ENCODE measurements around the gene FMN2.
A peak's percentile ranks its signal among the peaks of the same experiment; 100 is the strongest.

The FMN2 gene

GRCh38 chr1:240107058-240107684 lies 15.5 kb downstream of the FMN2 start:
- no peaks in the 10 kb centered on the region for H3F3A ChIP-seq (ENCODE audit: control insufficient read depth, insufficient read depth)
- H3K9me2 ChIP-seq (replicated peaks; ENCODE audit: control insufficient read depth, low read length) = no peaks in the 10 kb centered on the region
- peaks cover 6% of the 10 kb centered on the region for H3K4me1 ChIP-seq (ENCODE audit: control insufficient read depth, low read length)
- H3K4me3 ChIP-seq (ENCODE audit: low read length) = no peak overlapping the region
- no peaks in the 10 kb centered on the region for H3K27me3 ChIP-seq (ENCODE audit: control insufficient read depth, low read length)
- no peaks in the 10 kb centered on the region for H4K20me1 ChIP-seq (ENCODE audit: control insufficient read depth, insufficient read depth, low read depth, low read length)
- no peak for TF ChIP-seq EZH2phosphoT487 (IDR thresholded peaks at IDR 0.05; ENCODE audit: borderline replicate concordance, low read length)
- TF ChIP-seq, protein P1, sequence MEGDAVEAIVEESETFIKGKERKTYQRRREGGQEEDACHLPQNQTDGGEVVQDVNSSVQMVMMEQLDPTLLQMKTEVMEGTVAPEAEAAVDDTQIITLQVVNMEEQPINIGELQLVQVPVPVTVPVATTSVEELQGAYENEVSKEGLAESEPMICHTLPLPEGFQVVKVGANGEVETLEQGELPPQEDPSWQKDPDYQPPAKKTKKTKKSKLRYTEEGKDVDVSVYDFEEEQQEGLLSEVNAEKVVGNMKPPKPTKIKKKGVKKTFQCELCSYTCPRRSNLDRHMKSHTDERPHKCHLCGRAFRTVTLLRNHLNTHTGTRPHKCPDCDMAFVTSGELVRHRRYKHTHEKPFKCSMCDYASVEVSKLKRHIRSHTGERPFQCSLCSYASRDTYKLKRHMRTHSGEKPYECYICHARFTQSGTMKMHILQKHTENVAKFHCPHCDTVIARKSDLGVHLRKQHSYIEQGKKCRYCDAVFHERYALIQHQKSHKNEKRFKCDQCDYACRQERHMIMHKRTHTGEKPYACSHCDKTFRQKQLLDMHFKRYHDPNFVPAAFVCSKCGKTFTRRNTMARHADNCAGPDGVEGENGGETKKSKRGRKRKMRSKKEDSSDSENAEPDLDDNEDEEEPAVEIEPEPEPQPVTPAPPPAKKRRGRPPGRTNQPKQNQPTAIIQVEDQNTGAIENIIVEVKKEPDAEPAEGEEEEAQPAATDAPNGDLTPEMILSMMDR (IDR thresholded peaks at IDR 0.05; ENCODE audit: low read depth, low read length, poor library complexity, severe bottlenecking) = no peak
- H3K27ac ChIP-seq (ENCODE audit: low read depth, low read length) = no peak overlapping the region
- H3K36me3 ChIP-seq (ENCODE audit: control insufficient read depth, low read length) = no peaks in the 10 kb centered on the region
- H3K9me3 ChIP-seq (ENCODE audit: control insufficient read depth, insufficient read depth, low read length) = no peaks in the 10 kb centered on the region
- H3K79me2 ChIP-seq (ENCODE audit: control insufficient read depth, low read length) = peaks cover 35% of the 10 kb centered on the region
- H3K4me2 ChIP-seq (ENCODE audit: low read length) = peak overlapping the region; percentile 54

DNA sequence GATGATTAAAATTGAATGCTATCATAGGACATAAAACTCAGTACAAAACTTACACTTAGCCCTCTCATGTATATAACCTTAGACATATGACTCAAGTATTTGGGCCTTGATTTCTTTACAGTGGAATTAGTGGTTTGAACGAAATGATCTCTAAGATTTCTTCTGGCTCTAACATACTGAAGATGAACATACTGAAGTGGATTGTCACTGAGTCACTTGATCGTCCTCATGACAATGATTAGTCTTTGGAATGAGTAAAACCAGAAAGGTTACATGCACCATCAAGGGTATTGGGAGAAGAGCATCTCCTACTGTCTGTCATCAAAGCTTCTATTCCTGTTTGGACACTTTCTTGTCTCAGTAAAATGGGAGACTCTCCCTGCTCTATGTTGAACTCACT lies 17.4 kb downstream of the FMN2 start:
- H3K79me2 ChIP-seq (ENCODE audit: control insufficient read depth, low read length) = peaks cover 24% of the 10 kb centered on the region
- H3K9me2 ChIP-seq (replicated peaks; ENCODE audit: control insufficient read depth, low read length) = no peaks in the 10 kb centered on the region
- H3K36me3 ChIP-seq (ENCODE audit: control insufficient read depth, low read length) = no peaks in the 10 kb centered on the region
- peaks cover 6% of the 10 kb centered on the region for H3K4me1 ChIP-seq (ENCODE audit: control insufficient read depth, low read length)
- H4K20me1 ChIP-seq (ENCODE audit: control insufficient read depth, insufficient read depth, low read depth, low read length) = no peaks in the 10 kb centered on the region
- no peaks in the 10 kb centered on the region for H3F3A ChIP-seq (ENCODE audit: control insufficient read depth, insufficient read depth)
- H3K27me3 ChIP-seq (ENCODE audit: control insufficient read depth, low read length) = no peaks in the 10 kb centered on the region
- H3K4me3 ChIP-seq (ENCODE audit: low read length) = no peak overlapping the region
- H3K9me3 ChIP-seq (ENCODE audit: control insufficient read depth, insufficient read depth, low read length) = no peaks in the 10 kb centered on the region
- TF ChIP-seq, protein P1 (IDR thresholded peaks at IDR 0.05; ENCODE audit: low read depth, low read length, poor library complexity, severe bottlenecking) = no peak
- no peak for TF ChIP-seq EZH2phosphoT487 (IDR thresholded peaks at IDR 0.05; ENCODE audit: borderline replicate concordance, low read length)
- no peak overlapping the region for H3K4me2 ChIP-seq (ENCODE audit: low read length)
- no peak overlapping the region for H3K27ac ChIP-seq (ENCODE audit: low read depth, low read length)

DNA sequence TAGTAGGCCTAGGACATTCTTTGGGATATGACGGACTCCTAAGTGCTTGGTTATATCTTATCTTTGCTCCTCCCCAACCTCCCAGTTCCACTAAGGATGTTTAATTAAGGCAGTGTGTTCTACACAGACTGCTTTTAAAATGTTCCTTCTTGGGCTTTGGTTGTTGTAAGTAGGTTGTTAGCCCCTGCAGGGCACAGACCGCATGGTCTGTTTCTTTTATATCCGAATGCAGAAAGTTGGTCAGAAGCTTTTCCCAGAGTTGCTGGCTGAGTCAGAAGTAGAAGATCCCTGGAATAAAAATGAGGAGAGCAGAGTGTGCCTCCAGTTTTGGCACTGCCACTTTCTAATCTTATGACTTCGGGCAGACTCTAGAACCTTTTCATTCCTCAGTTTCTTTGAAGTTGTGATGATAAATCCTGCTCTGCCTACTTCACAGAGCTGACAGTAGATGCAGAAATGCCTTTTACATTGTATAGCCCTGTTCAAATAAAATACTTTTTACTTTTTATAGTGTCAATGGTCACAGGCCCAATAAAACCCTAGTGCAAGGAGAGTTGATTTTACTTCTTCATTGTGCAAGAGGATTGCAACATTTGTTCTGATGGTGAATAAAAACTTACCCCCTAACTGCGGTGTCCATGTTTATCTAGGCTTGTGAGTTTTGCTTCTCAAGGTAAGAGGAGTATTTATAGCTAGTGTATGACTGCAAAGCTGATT lies 18.4 kb downstream of the FMN2 start:
- no peaks in the 10 kb centered on the region for H3K9me3 ChIP-seq (ENCODE audit: control insufficient read depth, insufficient read depth, low read length)
- no peaks in the 10 kb centered on the region for H4K20me1 ChIP-seq (ENCODE audit: control insufficient read depth, insufficient read depth, low read depth, low read length)
- no peak overlapping the region for H3K4me3 ChIP-seq (ENCODE audit: low read length)
- no peaks in the 10 kb centered on the region for H3F3A ChIP-seq (ENCODE audit: control insufficient read depth, insufficient read depth)
- H3K36me3 ChIP-seq (ENCODE audit: control insufficient read depth, low read length) = no peaks in the 10 kb centered on the region
- H3K79me2 ChIP-seq (ENCODE audit: control insufficient read depth, low read length) = peaks cover 16% of the 10 kb centered on the region
- no peaks in the 10 kb centered on the region for H3K9me2 ChIP-seq (replicated peaks; ENCODE audit: control insufficient read depth, low read length)
- TF ChIP-seq, protein P1 (IDR thresholded peaks at IDR 0.05; ENCODE audit: low read depth, low read length, poor library complexity, severe bottlenecking) = no peak
- no peak for TF ChIP-seq EZH2phosphoT487 (IDR thresholded peaks at IDR 0.05; ENCODE audit: borderline replicate concordance, low read length)
- no peak overlapping the region for H3K27ac ChIP-seq (ENCODE audit: low read depth, low read length)
- no peak overlapping the region for H3K4me2 ChIP-seq (ENCODE audit: low read length)
- H3K4me1 ChIP-seq (ENCODE audit: control insufficient read depth, low read length) = peaks cover 6% of the 10 kb centered on the region
- no peaks in the 10 kb centered on the region for H3K27me3 ChIP-seq (ENCODE audit: control insufficient read depth, low read length)

Data from DOHH2 (cell line).